PC-3 (cell line): Measurements from ENCODE around the gene TSTD1. TPM values are rescaled to one million over a fixed set of nuclear protein-coding genes. Genes with fewer than 3 reads are reported as not detected.

ENCODE experiments used
- ATAC-seq: fragments of 200-7000 bp; cut with Tn5 transposase; 2 replicates; pipeline ENCODE4 v1.9.1; 2020; ENCODE audit warnings: mild to moderate bottlenecking, moderate library complexity
- BruUV-seq: library from RNA; stranded (reverse); fragments of 400-500 nt; replicated peaks from 2 replicates; lab custom pipeline; 2021; lab: Mats Ljungman, UMichigan
- CTCF ChIA-PET: fragments of 300-600 bp; sonication (Branson Sonifier 250); formaldehyde crosslinking; loops from one replicate; lab custom pipeline; 2022; ENCODE audit warnings: antibody characterized with exemption; lab: Charles Lee
- POLR2A ChIA-PET: fragments of 300-600 bp; sonication (Branson Sonifier 250); formaldehyde crosslinking; loops from one replicate; lab custom pipeline; 2022; ENCODE audit warnings: antibody characterized with exemption; ENCODE audit not compliant: unreplicated experiment; lab: Charles Lee
- DNase-seq: peaks from one replicate; pipeline ENCODE4 v3.0.0-alpha.2; 2015
- H2AFZ ChIP-seq: fragments of 300-600 bp; sonication (generic); 2 replicates; pipeline ENCODE4 v1.6.0; 2016; ENCODE audit warnings: antibody characterized with exemption, low read length
- H3F3A ChIP-seq: fragments of 300-600 bp; sonication (generic); one replicate; pipeline ENCODE4 v1.6.0; 2017; ENCODE audit warnings: antibody characterized with exemption, low read length, control low read depth, mild to moderate bottlenecking; ENCODE audit not compliant: unreplicated experiment
- H3K27ac ChIP-seq: fragments of 300-600 bp; sonication (generic); 2 replicates; pipeline ENCODE4 v1.5.1; 2016; ENCODE audit warnings: mild to moderate bottlenecking, low read length
- H3K27me3 ChIP-seq: fragments of 300-600 bp; sonication (generic); 2 replicates; pipeline ENCODE4 v1.6.1; 2016; ENCODE audit warnings: low read length, mixed read lengths
- H3K36me3 ChIP-seq: fragments of 300-600 bp; sonication (generic); 2 replicates; pipeline ENCODE4 v1.6.1; 2016; ENCODE audit warnings: low read depth, mixed run types, low read length, mixed read lengths
- H3K4me1 ChIP-seq: fragments of 300-600 bp; sonication (generic); 2 replicates; pipeline ENCODE4 v1.5.1; 2016; ENCODE audit warnings: low read length; ENCODE audit not compliant: insufficient read depth
- H3K4me2 ChIP-seq: fragments of 300-600 bp; sonication (generic); 2 replicates; pipeline ENCODE4 v1.6.0; 2016; ENCODE audit warnings: low read length
- H3K4me3 ChIP-seq: fragments of 300-600 bp; sonication (generic); 2 replicates; pipeline ENCODE4 v1.5.1; 2016; ENCODE audit warnings: mild to moderate bottlenecking, low read length, mixed read lengths
- H3K79me2 ChIP-seq: fragments of 300-600 bp; sonication (generic); 2 replicates; pipeline ENCODE4 v1.6.1; 2017; ENCODE audit warnings: low read length, mixed read lengths
- H3K9ac ChIP-seq: fragments of 300-600 bp; sonication (generic); 2 replicates; pipeline ENCODE4 v1.6.0; 2016; ENCODE audit warnings: mild to moderate bottlenecking, low read length
- H3K9me2 ChIP-seq: fragments of 300-600 bp; sonication (generic); replicated peaks from 2 replicates; pipeline ENCODE4 v1.6.1; 2016; ENCODE audit warnings: mixed run types, low read length, mixed read lengths
- H3K9me3 ChIP-seq: fragments of 300-600 bp; sonication (generic); 2 replicates; pipeline ENCODE4 v1.6.1; 2016; ENCODE audit warnings: low read length, mixed read lengths
- H4K20me1 ChIP-seq: fragments of 300-600 bp; sonication (generic); 2 replicates; pipeline ENCODE4 v1.6.1; 2016; ENCODE audit warnings: low read length, mixed read lengths
- CTCF ChIP-seq: fragments of 300-600 bp; sonication (generic); conservative IDR thresholded peaks from 2 replicates; pipeline ENCODE4 v1.5.1; 2017; ENCODE audit warnings: antibody characterized with exemption, low read depth, mild to moderate bottlenecking, low read length
- EZH2 ChIP-seq: fragments of 300-600 bp; sonication (generic); IDR thresholded peaks from one replicate; pipeline ENCODE4 v1.6.1; 2017; ENCODE audit warnings: antibody characterized with exemption, mild to moderate bottlenecking, low read length; ENCODE audit not compliant: unreplicated experiment
- EZH2phosphoT487 ChIP-seq: fragments of 300-600 bp; sonication (generic); IDR thresholded peaks from 2 replicates; pipeline ENCODE4 v1.6.1; 2018; ENCODE audit warnings: mild to moderate bottlenecking, antibody characterized with exemption, low read length, borderline replicate concordance
- intact Hi-C: fragments of 100-400 bp; cut with micrococcal nuclease; formaldehyde crosslinking; loops from 2 replicates; pipeline ENCODE4 v1.9.0; 2023
- total RNA-seq: library from RNA; depleted of rRNA; stranded (reverse); fragments of >200 nt; gene quantifications from 2 replicates; pipeline ENCODE4 v1.2.3, GENCODE V29; 2014

Gene TSTD1
- total RNA-seq, 1 experiment from 2014 or later, result 16.5 TPM

DNA sequence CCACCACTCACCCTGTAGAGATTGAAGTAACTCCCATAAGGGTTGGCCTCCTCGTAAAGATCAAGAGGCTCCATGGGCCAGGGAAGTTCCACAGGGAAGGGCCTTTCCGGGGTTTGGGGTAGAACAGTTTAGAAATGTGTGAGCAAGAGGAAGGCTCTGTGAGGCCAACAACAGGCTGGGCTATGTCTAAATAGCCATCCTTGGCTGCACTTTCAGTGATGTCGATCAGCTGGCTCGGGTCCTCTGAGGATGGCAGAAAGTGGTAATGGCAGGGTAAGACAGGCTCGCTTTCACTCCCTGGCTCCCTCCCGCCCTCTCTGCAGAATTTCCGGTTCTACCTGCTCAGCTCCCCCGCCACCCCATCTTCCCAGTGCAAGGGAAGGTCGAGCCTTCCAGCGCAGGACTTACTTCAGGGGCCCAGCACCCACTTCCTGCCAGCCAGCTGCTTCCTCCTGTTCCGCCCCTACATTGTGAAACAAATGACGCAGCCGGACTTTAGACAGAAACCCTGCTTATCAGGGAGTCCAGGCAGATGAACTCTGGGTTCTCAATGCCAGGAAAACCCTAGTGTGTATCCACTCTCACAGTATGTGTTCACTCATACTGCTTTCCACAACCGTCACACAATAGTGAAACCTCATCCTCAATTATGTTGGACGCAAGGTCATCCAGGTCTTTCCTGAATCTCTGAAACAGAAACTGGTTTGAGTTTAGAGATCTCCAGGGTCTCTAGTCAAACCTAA lies 25.1 kb downstream of the TSTD1 start:
- Histone ChIP-seq H3K27me3 (no peaks in the 10 kb centered on the region), H3K4me1 (peaks cover 36% of the 10 kb centered on the region), H3K4me2 (peak overlapping the region; percentile 71), H3K27ac (peak overlapping the region; percentile 69), H3K79me2 (peaks cover 90% of the 10 kb centered on the region), H4K20me1 (peaks cover 40% of the 10 kb centered on the region), H3K36me3 (no peaks in the 10 kb centered on the region; the same call in 1 of the 2 replicates), H3K9me3 (no peaks in the 10 kb centered on the region), H3K4me3 (peak overlapping the region; percentile 33), H2AFZ (no peak overlapping the region), H3K9ac (no peak overlapping the region), H3F3A (no peaks in the 10 kb centered on the region), H3K9me2 (no peaks in the 10 kb centered on the region)
- no peak for TF ChIP-seq EZH2phosphoT487
- no peak for TF ChIP-seq CTCF
- intact Hi-C loops, result no loop called here
- ATAC-seq, result peak; percentile 70
- DNase-seq, result peak; percentile 65
- POLR2A ChIA-PET, result no interaction called here
- CTCF ChIA-PET, result no interaction called here
- no TSS peak for BruUV-seq

- Histone ChIP-seq H3K27ac (peak overlapping the region; percentile 69), H3F3A (no peaks in the 10 kb centered on the region), H2AFZ (no peak overlapping the region), H3K9me2 (no peaks in the 10 kb centered on the region), H3K4me3 (no peak overlapping the region), H3K4me2 (peak overlapping the region; percentile 71), H3K79me2 (peaks cover 90% of the 10 kb centered on the region), H4K20me1 (peaks cover 38% of the 10 kb centered on the region), H3K9me3 (no peaks in the 10 kb centered on the region), H3K36me3 (peaks cover 3% of the 10 kb centered on the region; the same call in 1 of the 2 replicates), H3K4me1 (peaks cover 30% of the 10 kb centered on the region), H3K27me3 (no peaks in the 10 kb centered on the region), H3K9ac (no peak overlapping the region)
- CTCF ChIA-PET, result no interaction called here
- TF ChIP-seq CTCF (no peak), EZH2 (no peak), EZH2phosphoT487 (no peak)
- peak; percentile 17 for ATAC-seq
- POLR2A ChIA-PET, result no interaction called here
- no TSS peak for BruUV-seq
- intact Hi-C loops, result no loop called here
- peak; percentile 29 for DNase-seq
These were observed 25.7 kb downstream of the TSTD1 start for GRCh38 chr1:161013131-161013487.

DNA sequence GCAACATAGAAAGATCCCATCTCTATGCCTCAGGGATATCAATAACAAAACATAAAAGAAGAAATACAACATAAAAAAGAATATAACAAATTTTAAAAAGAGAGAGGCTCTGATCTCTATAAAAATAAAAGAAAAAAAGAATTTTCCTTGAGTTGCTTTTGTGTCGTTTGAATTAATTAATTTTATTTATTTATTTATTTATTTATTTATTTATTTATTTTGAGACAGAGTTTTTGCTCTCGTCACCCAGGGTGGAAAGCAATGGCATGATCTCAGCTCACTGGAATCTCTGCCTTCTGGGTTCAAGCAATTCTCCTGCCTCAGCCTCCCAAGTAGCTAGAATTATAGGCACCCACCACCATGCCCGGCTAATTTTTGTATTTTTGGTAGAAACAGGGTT lies 26.3 kb downstream of the TSTD1 start:
- H3K27me3 ChIP-seq, result no peaks in the 10 kb centered on the region
- H3K4me3 ChIP-seq, result no peak overlapping the region
- H4K20me1 ChIP-seq, result peaks cover 39% of the 10 kb centered on the region
- no peaks in the 10 kb centered on the region for H3K9me2 ChIP-seq
- no peak overlapping the region for H2AFZ ChIP-seq
- H3K79me2 ChIP-seq, result peaks cover 90% of the 10 kb centered on the region
- BruUV-seq, result no TSS peak
- no peak for ATAC-seq
- CTCF ChIA-PET, result interaction anchor here (0.6 kb wide), 1 partner anchor 20 kb away, joined by 3 read pairs; no protein-coding TSS in a partner anchor
- intact Hi-C loops, result no loop called here
- no peak overlapping the region for H3K4me2 ChIP-seq
- H3K9me3 ChIP-seq, result no peaks in the 10 kb centered on the region
- no peak overlapping the region for H3K9ac ChIP-seq
- peaks cover 24% of the 10 kb centered on the region for H3K4me1 ChIP-seq
- DNase-seq, result no peak
- no peak overlapping the region for H3K27ac ChIP-seq
- TF ChIP-seq CTCF (no peak), EZH2phosphoT487 (no peak), EZH2 (no peak)
- H3F3A ChIP-seq, result no peaks in the 10 kb centered on the region
- H3K36me3 ChIP-seq, result peaks cover 3% of the 10 kb centered on the region; the same call in 1 of the 2 replicates
- POLR2A ChIA-PET, result no interaction called here
